Vagina (tissue), 2 donors: ENCODE data around the gene ESYT1. TPM values are rescaled to one million over a fixed set of nuclear protein-coding genes. Genes with fewer than 3 reads are reported as not detected.

Experiments used
- DNase-seq, 2 donors: peaks; one replicate each; pipeline ENCODE4 v3.0.0-alpha.2; 2017; ENCODE audit errors: extremely low spot score in 2 of 2
- H3K27ac ChIP-seq: fragments of 200-600 bp; sonication (generic); one replicate; pipeline ENCODE4 v1.5.1; 2019
- H3K27me3 ChIP-seq: fragments of 200-600 bp; sonication (generic); one replicate; pipeline ENCODE4 v1.5.1; 2019
- H3K36me3 ChIP-seq, 2 donors: fragments of 200-600 bp; sonication (generic); one replicate each; pipeline ENCODE4 v1.5.1; 2017 to 2019
- H3K4me1 ChIP-seq: fragments of 200-600 bp; sonication (generic); one replicate; pipeline ENCODE4 v1.5.1; 2019
- H3K4me3 ChIP-seq, 2 donors: fragments of 200-600 bp; sonication (generic); 1 replicate in 1 of 2; 2 replicates in 1 of 2; pipeline ENCODE4 v1.5.1; 2016 to 2019
- H3K9me3 ChIP-seq: fragments of 200-600 bp; sonication (generic); one replicate; pipeline ENCODE4 v1.5.1; 2019
- POLR2A ChIP-seq, 2 donors: fragments of 450-650 bp; IDR thresholded peaks; one replicate each; pipeline ENCODE4 v1.6.1; 2017; ENCODE audit warnings: antibody characterized with exemption in 2 of 2, mild to moderate bottlenecking in 2 of 2, moderate library complexity in 2 of 2
- POLR2AphosphoS5 ChIP-seq, 2 donors: sonication (generic); formaldehyde crosslinking; IDR thresholded peaks; one replicate each; pipeline ENCODE4 v1.9.0; 2017; ENCODE audit warnings: antibody characterized with exemption in 2 of 2, mild to moderate bottlenecking in 2 of 2, low read depth in 1 of 2; ENCODE audit not compliant: insufficient read depth in 1 of 2
- intact Hi-C: fragments of 100-400 bp; cut with DNase I; formaldehyde crosslinking; loops from one replicate; pipeline ENCODE4 v1.15.1; 2023
- total RNA-seq: library from RNA; depleted of rRNA; stranded (reverse); fragments of >200 nt; gene quantifications from one replicate; pipeline ENCODE4 v1.2.3, GENCODE V29; 2016
- TF ChIP-seq, protein P1 (sequence below), 3 experiments: fragments of 450-650 bp in 2 of 3; fragments of 200-600 bp in 1 of 3; sonication (generic) in 1 of 3; IDR thresholded peaks; one replicate each; pipeline ENCODE4 v1.5.1; 2017 to 2019; ENCODE audit warnings: antibody characterized with exemption in 3 of 3, mild to moderate bottlenecking in 2 of 3, moderate library complexity in 2 of 3

ESYT1 gene
- total RNA-seq, 1 donor from 2014 or later: 140 TPM

- TF ChIP-seq, protein P1, sequence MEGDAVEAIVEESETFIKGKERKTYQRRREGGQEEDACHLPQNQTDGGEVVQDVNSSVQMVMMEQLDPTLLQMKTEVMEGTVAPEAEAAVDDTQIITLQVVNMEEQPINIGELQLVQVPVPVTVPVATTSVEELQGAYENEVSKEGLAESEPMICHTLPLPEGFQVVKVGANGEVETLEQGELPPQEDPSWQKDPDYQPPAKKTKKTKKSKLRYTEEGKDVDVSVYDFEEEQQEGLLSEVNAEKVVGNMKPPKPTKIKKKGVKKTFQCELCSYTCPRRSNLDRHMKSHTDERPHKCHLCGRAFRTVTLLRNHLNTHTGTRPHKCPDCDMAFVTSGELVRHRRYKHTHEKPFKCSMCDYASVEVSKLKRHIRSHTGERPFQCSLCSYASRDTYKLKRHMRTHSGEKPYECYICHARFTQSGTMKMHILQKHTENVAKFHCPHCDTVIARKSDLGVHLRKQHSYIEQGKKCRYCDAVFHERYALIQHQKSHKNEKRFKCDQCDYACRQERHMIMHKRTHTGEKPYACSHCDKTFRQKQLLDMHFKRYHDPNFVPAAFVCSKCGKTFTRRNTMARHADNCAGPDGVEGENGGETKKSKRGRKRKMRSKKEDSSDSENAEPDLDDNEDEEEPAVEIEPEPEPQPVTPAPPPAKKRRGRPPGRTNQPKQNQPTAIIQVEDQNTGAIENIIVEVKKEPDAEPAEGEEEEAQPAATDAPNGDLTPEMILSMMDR (IDR thresholded peaks at IDR 0.05): no peak
- TF ChIP-seq POLR2A (IDR thresholded peaks at IDR 0.05) (no peak), POLR2AphosphoS5 (IDR thresholded peaks at IDR 0.05; ENCODE audit: insufficient read depth in 1 of 2, low read depth in 1 of 2) (no peak)
Measured at GRCh38 chr12:56103823-56104108, 24.3 kb upstream of the ESYT1 start.

GRCh38 chr12:56104109-56104814 lies 23.8 kb upstream of the ESYT1 start, which contains the start of gene PA2G4:
TSS of gene PA2G4 (plus strand) at chr12:56104559. CDS start at chr12:56104738, 179 bp downstream.
- H3K36me3 ChIP-seq: peaks cover 0 to 34% of the 10 kb centered on the region in 2 donors
- intact Hi-C loops: no loop called here

More at GRCh38 chr12:56103823-56104108, 24.3 kb upstream of the ESYT1 start:
- H3K36me3 ChIP-seq: peaks cover 0 to 29% of the 10 kb centered on the region in 2 donors
- H3K27me3 ChIP-seq: no peaks in the 10 kb centered on the region
- peaks cover 35% of the 10 kb centered on the region for H3K4me1 ChIP-seq
- no peak for DNase-seq
- intact Hi-C loops: no loop called here
- no peaks in the 10 kb centered on the region for H3K9me3 ChIP-seq
- H3K4me3 ChIP-seq: peak overlapping the region; percentile 62 to 97
- H3K27ac ChIP-seq: peak overlapping the region; percentile 85

GRCh38 chr12:56104815-56105608 lies 23.1 kb upstream of the ESYT1 start:
- Histone ChIP-seq H3K27me3 (no peaks in the 10 kb centered on the region), H3K4me3 (peak overlapping the region; percentile 62 to 97), H3K9me3 (no peaks in the 10 kb centered on the region), H3K36me3 (peaks cover 0 to 42% of the 10 kb centered on the region in 2 donors), H3K27ac (peak overlapping the region; percentile 85), H3K4me1 (peaks cover 35% of the 10 kb centered on the region)
- TF ChIP-seq POLR2A (IDR thresholded peaks at IDR 0.05) (no peak), POLR2AphosphoS5 (IDR thresholded peaks at IDR 0.05; ENCODE audit: insufficient read depth in 1 of 2, low read depth in 1 of 2) (no peak)
- TF ChIP-seq, protein P1 (IDR thresholded peaks at IDR 0.05): no peak
- no peak for DNase-seq
- intact Hi-C loops: no loop called here

More at GRCh38 chr12:56104109-56104814, 23.8 kb upstream of the ESYT1 start, which contains the start of gene PA2G4:
- peak; percentile 99 for DNase-seq
- H3K27ac ChIP-seq: peak within 1 kb of the TSS; percentile 85
- no peaks in the 10 kb centered on the region for H3K27me3 ChIP-seq
- H3K4me3 ChIP-seq: peak within 1 kb of the TSS; percentile 62 to 97
- peaks cover 35% of the 10 kb centered on the region for H3K4me1 ChIP-seq
- no peaks in the 10 kb centered on the region for H3K9me3 ChIP-seq
- peak in 1 of 2 donors; percentile 73 for TF ChIP-seq POLR2A (IDR thresholded peaks at IDR 0.05)
- peak; percentile 98 to 99 for TF ChIP-seq POLR2AphosphoS5 (IDR thresholded peaks at IDR 0.05; ENCODE audit: insufficient read depth in 1 of 2, low read depth in 1 of 2)
- TF ChIP-seq, protein P1 (IDR thresholded peaks at IDR 0.05): peak in 1 of 3 experiments; percentile 14

DNA sequence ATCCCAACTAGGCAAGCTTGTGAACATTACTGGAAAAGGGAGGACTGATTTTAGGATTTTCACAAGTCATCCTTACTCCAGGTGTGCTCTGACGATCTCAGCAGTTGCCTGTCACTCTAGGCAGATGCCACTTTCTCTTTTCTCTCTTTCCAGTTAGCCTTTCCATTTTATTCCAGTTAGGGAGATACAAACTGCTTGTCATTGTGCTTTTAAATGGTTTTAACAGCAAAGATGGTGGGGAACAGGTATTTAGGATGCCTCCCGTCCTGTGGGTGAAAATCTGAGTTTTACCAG lies 22.5 kb upstream of the ESYT1 start:
- Histone ChIP-seq H3K4me1 (peaks cover 35% of the 10 kb centered on the region), H3K27ac (peak overlapping the region; percentile 85), H3K4me3 (peak overlapping the region; percentile 62 to 97), H3K27me3 (no peaks in the 10 kb centered on the region), H3K9me3 (no peaks in the 10 kb centered on the region), H3K36me3 (peaks cover 0 to 47% of the 10 kb centered on the region in 2 donors)
- intact Hi-C loops: no loop called here
- TF ChIP-seq, protein P1 (IDR thresholded peaks at IDR 0.05): no peak
- TF ChIP-seq POLR2A (IDR thresholded peaks at IDR 0.05) (no peak), POLR2AphosphoS5 (IDR thresholded peaks at IDR 0.05; ENCODE audit: insufficient read depth in 1 of 2, low read depth in 1 of 2) (no peak)
- no peak for DNase-seq
